ENCODE measurements around the gene HDAC7.

GRCh38 chr12:47781479-47782371 lies 38.0 kb downstream of the HDAC7 start:
- TF ChIP-seq, protein P1, sequence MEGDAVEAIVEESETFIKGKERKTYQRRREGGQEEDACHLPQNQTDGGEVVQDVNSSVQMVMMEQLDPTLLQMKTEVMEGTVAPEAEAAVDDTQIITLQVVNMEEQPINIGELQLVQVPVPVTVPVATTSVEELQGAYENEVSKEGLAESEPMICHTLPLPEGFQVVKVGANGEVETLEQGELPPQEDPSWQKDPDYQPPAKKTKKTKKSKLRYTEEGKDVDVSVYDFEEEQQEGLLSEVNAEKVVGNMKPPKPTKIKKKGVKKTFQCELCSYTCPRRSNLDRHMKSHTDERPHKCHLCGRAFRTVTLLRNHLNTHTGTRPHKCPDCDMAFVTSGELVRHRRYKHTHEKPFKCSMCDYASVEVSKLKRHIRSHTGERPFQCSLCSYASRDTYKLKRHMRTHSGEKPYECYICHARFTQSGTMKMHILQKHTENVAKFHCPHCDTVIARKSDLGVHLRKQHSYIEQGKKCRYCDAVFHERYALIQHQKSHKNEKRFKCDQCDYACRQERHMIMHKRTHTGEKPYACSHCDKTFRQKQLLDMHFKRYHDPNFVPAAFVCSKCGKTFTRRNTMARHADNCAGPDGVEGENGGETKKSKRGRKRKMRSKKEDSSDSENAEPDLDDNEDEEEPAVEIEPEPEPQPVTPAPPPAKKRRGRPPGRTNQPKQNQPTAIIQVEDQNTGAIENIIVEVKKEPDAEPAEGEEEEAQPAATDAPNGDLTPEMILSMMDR (IDR thresholded peaks at IDR 0.05), result no peak
- no peak for TF ChIP-seq ZFX (IDR thresholded peaks at IDR 0.05; ENCODE audit: borderline replicate concordance)
